Esophagus squamous epithelium (tissue), 5 donors: Measurements from ENCODE around the gene ORAI3. TPM values are rescaled to one million over a fixed set of nuclear protein-coding genes. Genes with fewer than 3 reads are reported as not detected.

Experiments used
- DNase-seq: peaks from one replicate; lab custom pipeline; 2025; lab: John Stamatoyannopoulos, UW
- H3K27ac ChIP-seq, 4 donors: fragments of 200-600 bp; sonication (generic); one replicate each; pipeline ENCODE4 v1.5.1; 2016 to 2019; ENCODE audit warnings: mild to moderate bottlenecking in 1 of 4
- H3K27me3 ChIP-seq, 4 donors: fragments of 200-600 bp; sonication (generic); 1 replicate in 3 of 4; 2 replicates in 1 of 4; pipeline versions ENCODE4 v1.5.1 to v1.6.0; 2017 to 2021; ENCODE audit warnings: antibody characterized with exemption in 1 of 4
- H3K36me3 ChIP-seq, 3 donors: fragments of 200-600 bp; sonication (generic); one replicate each; pipeline ENCODE4 v1.5.1; 2016 to 2019
- H3K4me1 ChIP-seq, 3 donors: fragments of 200-600 bp; sonication (generic); one replicate each; pipeline ENCODE4 v1.5.1; 2017 to 2019
- H3K4me3 ChIP-seq, 4 donors: fragments of 200-600 bp; sonication (generic); 1 replicate in 3 of 4; 2 replicates in 1 of 4; pipeline ENCODE4 v1.5.1; 2016 to 2019; ENCODE audit warnings: mild to moderate bottlenecking in 2 of 4, moderate library complexity in 1 of 4
- H3K9me3 ChIP-seq, 3 donors: fragments of 200-600 bp; sonication (generic); one replicate each; pipeline ENCODE4 v1.5.1; 2016 to 2019
- POLR2A ChIP-seq, 4 donors: fragments of 450-650 bp; IDR thresholded peaks; one replicate each; pipeline ENCODE4 v1.6.1; 2017; ENCODE audit warnings: antibody characterized with exemption in 4 of 4, mild to moderate bottlenecking in 4 of 4, moderate library complexity in 3 of 4
- WGBS, 2 donors: methylation state at CpG; one replicate each; pipeline ENCODE4 v1.1.5; 2018; 5-methylcytosine and 5-hydroxymethylcytosine counted together
- intact Hi-C: fragments of 100-400 bp; cut with DNase I; formaldehyde crosslinking; loops from one replicate; pipeline ENCODE4 v1.15.0; 2022
- total RNA-seq, 4 donors: library from RNA; depleted of rRNA; stranded (reverse); fragments of >200 nt; gene quantifications; one replicate each; pipeline ENCODE4 v1.1.0, GENCODE V29; 2016
- TF ChIP-seq, protein P1 (sequence below), 6 experiments: fragments of 450-650 bp in 4 of 6; fragments of 200-600 bp in 2 of 6; sonication (generic) in 2 of 6; IDR thresholded peaks; one replicate each; pipeline ENCODE4 v1.5.1; 2016 to 2019; ENCODE audit warnings: antibody characterized with exemption in 6 of 6, mild to moderate bottlenecking in 4 of 6, moderate library complexity in 4 of 6
- donor health status: DM: yes; HTN: yes; CAD: no.

The ORAI3 gene
- total RNA-seq, 4 donors from 2014 or later: 4.0 to 28.6 (median 18.0) TPM

DNA sequence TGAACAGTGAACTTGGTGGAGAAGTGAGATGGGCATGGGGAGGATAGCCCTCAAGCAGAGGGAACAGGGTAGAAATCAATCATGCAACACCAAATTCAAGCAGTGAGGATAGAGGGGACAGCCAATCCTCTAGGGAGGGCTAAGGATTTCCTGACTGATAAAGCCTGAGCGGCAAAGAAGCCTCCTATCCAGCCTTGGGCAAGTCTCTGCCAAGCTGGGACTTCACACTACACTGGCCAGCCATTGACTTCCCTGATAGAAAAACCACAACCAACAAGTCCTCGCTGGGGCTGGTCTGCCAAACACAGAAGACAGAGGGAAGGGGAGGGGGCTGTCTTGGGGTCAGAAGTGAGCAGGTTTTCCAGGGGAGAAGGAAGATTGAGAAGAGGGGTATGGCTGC is 28.0 kb upstream of the ORAI3 start:
- no peak for TF ChIP-seq POLR2A (IDR thresholded peaks at IDR 0.05)
- TF ChIP-seq, protein P1, sequence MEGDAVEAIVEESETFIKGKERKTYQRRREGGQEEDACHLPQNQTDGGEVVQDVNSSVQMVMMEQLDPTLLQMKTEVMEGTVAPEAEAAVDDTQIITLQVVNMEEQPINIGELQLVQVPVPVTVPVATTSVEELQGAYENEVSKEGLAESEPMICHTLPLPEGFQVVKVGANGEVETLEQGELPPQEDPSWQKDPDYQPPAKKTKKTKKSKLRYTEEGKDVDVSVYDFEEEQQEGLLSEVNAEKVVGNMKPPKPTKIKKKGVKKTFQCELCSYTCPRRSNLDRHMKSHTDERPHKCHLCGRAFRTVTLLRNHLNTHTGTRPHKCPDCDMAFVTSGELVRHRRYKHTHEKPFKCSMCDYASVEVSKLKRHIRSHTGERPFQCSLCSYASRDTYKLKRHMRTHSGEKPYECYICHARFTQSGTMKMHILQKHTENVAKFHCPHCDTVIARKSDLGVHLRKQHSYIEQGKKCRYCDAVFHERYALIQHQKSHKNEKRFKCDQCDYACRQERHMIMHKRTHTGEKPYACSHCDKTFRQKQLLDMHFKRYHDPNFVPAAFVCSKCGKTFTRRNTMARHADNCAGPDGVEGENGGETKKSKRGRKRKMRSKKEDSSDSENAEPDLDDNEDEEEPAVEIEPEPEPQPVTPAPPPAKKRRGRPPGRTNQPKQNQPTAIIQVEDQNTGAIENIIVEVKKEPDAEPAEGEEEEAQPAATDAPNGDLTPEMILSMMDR (IDR thresholded peaks at IDR 0.05): no peak
- DNase-seq: no peak
- peak overlapping the region in 2 of 4 donors; percentile 95 to 96 for H3K27ac ChIP-seq
- H3K27me3 ChIP-seq: no peaks in the 10 kb centered on the region
- H3K36me3 ChIP-seq: peaks cover 0 to 3% (median 0%) of the 10 kb centered on the region in 3 donors
- no peaks in the 10 kb centered on the region for H3K9me3 ChIP-seq
- no peak overlapping the region for H3K4me3 ChIP-seq
- intact Hi-C loops: loop anchor here (5.0 kb wide), 1 partner anchor 79 kb away; no protein-coding TSS in a partner anchor
- peaks cover 14 to 35% (median 18%) of the 10 kb centered on the region in 3 donors for H3K4me1 ChIP-seq
- WGBS, 2 donors: 61 to 75% methylated on average over 2 of the region's 2 CpGs

DNA sequence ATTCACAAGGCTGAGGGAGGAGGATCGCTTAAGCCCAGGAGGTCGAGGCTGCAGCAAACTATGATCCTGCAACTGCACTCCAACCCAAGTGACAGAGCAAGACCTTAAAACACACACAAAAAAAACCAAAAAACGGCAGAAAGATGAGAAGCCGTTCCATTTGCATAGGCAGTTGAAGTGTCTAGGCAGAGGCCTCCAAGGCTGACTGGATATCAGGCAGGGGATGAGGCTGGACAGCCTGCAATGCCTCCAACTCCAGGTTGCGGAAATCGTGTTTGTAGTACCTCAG is 27.5 kb upstream of the ORAI3 start:
- no peaks in the 10 kb centered on the region for H3K9me3 ChIP-seq
- 22 to 24% methylated on average over 6 of the region's 6 CpGs for WGBS, 2 donors
- H3K27ac ChIP-seq: peak overlapping the region; percentile 88 to 96 (median 94)
- peaks cover 0 to 8% (median 0%) of the 10 kb centered on the region in 3 donors for H3K36me3 ChIP-seq
- peaks cover 14 to 40% (median 18%) of the 10 kb centered on the region in 3 donors for H3K4me1 ChIP-seq
- no peak for TF ChIP-seq POLR2A (IDR thresholded peaks at IDR 0.05)
- TF ChIP-seq, protein P1 (IDR thresholded peaks at IDR 0.05): no peak
- intact Hi-C loops: loop anchor here (5.0 kb wide), 1 partner anchor 79 kb away; no protein-coding TSS in a partner anchor
- no peak for DNase-seq
- no peaks in the 10 kb centered on the region for H3K27me3 ChIP-seq
- peak overlapping the region; percentile 44 to 87 (median 76) for H3K4me3 ChIP-seq

DNA sequence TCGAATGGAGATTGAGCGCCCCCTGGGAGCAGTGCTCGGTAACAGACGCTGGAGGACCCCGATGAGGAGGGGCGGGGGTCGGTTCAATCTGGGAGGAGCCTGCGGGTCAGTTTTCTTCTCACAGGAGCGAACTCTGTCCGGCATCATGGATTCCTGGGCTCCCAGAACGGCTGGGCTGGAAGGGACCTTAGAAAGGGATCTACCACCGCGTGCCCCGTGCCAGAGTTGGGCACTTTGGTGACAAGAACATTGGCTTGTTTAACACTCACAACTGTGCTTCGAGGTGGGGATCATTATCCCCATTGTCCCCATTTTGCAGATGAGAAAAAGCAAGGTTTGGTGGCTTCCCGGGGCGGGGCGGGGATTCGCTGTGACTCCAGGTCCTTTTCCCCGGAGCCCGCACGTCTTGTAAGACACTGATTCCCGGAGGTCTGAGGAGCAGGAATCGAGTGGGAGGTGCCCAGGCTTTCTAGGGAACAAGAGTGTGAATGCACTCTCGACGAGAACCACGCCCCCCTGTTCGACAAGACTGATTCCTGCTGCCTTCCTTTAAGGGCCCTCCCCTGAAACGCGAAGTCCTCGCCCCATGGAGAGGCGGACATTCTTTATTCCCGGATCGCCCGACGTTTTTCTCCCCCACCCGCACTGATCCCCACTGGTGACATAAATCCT is 27.0 kb upstream of the ORAI3 start:
- 0 to 1% methylated on average over 26 to 31 of the region's 37 CpGs for WGBS, 2 donors
- H3K27ac ChIP-seq: peak overlapping the region; percentile 88 to 96 (median 94)
- H3K9me3 ChIP-seq: no peaks in the 10 kb centered on the region
- TF ChIP-seq, protein P1 (IDR thresholded peaks at IDR 0.05): peak; percentile 83 to 95 (median 88)
- peak in 2 of 4 donors; percentile 16 to 24 for TF ChIP-seq POLR2A (IDR thresholded peaks at IDR 0.05)
- H3K27me3 ChIP-seq: no peaks in the 10 kb centered on the region
- peak overlapping the region; percentile 44 to 87 (median 76) for H3K4me3 ChIP-seq
- H3K36me3 ChIP-seq: peaks cover 0 to 13% (median 0%) of the 10 kb centered on the region in 3 donors
- peak; percentile 85 for DNase-seq
- peaks cover 14 to 45% (median 18%) of the 10 kb centered on the region in 3 donors for H3K4me1 ChIP-seq
- intact Hi-C loops: loop anchor here (5.0 kb wide), 1 partner anchor 80 kb away; no protein-coding TSS in a partner anchor

DNA sequence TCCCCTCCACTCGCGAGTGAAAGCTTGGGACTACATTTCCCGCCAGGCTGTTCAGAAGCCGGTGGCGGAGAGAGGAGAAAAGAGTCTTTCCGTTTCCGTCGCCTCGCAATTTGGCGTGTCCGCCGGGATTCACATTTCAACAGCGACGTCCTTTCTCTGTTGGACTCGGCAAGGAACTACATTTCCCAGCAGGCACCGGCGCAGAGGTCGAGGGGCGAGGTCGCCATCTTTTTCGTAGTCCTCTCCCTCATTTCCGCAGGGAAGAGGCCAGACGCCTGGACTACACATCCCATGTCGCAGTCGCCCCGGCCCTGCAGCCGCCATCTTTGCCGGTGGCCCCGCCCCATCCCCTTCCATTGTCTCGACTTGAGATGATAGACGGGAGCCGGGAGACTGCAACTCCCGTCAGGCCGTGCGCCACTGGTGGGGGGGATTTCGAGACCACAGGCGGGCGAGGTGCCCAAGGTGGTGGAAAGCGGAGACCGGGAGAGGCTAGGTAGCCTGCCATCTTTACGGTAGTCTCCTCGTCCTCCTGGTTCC is 26.4 kb upstream of the ORAI3 start:
- peak overlapping the region; percentile 74 to 87 (median 76) for H3K4me3 ChIP-seq
- H3K36me3 ChIP-seq: peaks cover 0 to 19% (median 0%) of the 10 kb centered on the region in 3 donors
- H3K4me1 ChIP-seq: peaks cover 18 to 51% (median 20%) of the 10 kb centered on the region in 3 donors
- TF ChIP-seq, protein P1 (IDR thresholded peaks at IDR 0.05): no peak
- TF ChIP-seq POLR2A (IDR thresholded peaks at IDR 0.05): no peak
- H3K9me3 ChIP-seq: no peaks in the 10 kb centered on the region
- intact Hi-C loops: loop anchor here (5.0 kb wide), 1 partner anchor 80 kb away; no protein-coding TSS in a partner anchor
- H3K27me3 ChIP-seq: no peaks in the 10 kb centered on the region
- peak; percentile 99 for DNase-seq
- WGBS, 2 donors: 0% methylated on average over 5 to 26 of the region's 42 CpGs
- peak overlapping the region; percentile 88 to 99 (median 96) for H3K27ac ChIP-seq
